WTC11 (cell line): Measurements from ENCODE around the gene DCK. TPM values are rescaled to one million over a fixed set of nuclear protein-coding genes. Genes with fewer than 3 reads are reported as not detected.

ENCODE experiments used
- AFF4 ChIP-seq: sonication (generic); formaldehyde crosslinking; IDR thresholded peaks from 2 replicates; pipeline ENCODE4 v1.8.1; 2023; ENCODE audit warnings: mild to moderate bottlenecking, missing genetic modification reagents, borderline replicate concordance
- ATF1 ChIP-seq: sonication (generic); formaldehyde crosslinking; IDR thresholded peaks from 2 replicates; pipeline ENCODE4 v1.8.1; 2023; ENCODE audit warnings: mild to moderate bottlenecking, moderate library complexity, missing genetic modification reagents
- ELF4 ChIP-seq: sonication (generic); formaldehyde crosslinking; IDR thresholded peaks from 2 replicates; pipeline ENCODE4 v1.8.1; 2022; ENCODE audit warnings: low read depth, mild to moderate bottlenecking, moderate library complexity, missing genetic modification reagents
- ERG ChIP-seq: fragments of 250-450 bp; sonication (Bioruptor Pico); IDR thresholded peaks from 2 replicates; pipeline ENCODE4 v1.8.0; 2021; ENCODE audit warnings: mild to moderate bottlenecking
- ETV6 ChIP-seq: sonication (generic); formaldehyde crosslinking; IDR thresholded peaks from 2 replicates; pipeline ENCODE4 v1.8.1; 2022; ENCODE audit warnings: mild to moderate bottlenecking, missing genetic modification reagents
- HMGA2 ChIP-seq: fragments of 250-450 bp; sonication (Bioruptor Pico); IDR thresholded peaks from 2 replicates; pipeline ENCODE4 v1.4.0; 2021; ENCODE audit warnings: mild to moderate bottlenecking, moderate library complexity
- MLX ChIP-seq: sonication (generic); formaldehyde crosslinking; IDR thresholded peaks from 2 replicates; pipeline ENCODE4 v1.8.1; 2023; ENCODE audit warnings: mild to moderate bottlenecking, missing genetic modification reagents, moderate library complexity
- MYBL2 ChIP-seq: sonication (generic); formaldehyde crosslinking; IDR thresholded peaks from 2 replicates; pipeline ENCODE4 v1.8.1; 2023; ENCODE audit warnings: mild to moderate bottlenecking, moderate library complexity, missing genetic modification reagents
- NR1H2 ChIP-seq: sonication (generic); formaldehyde crosslinking; IDR thresholded peaks from 2 replicates; pipeline ENCODE4 v1.9.0; 2021; ENCODE audit warnings: mild to moderate bottlenecking, moderate library complexity, missing genetic modification reagents
- OVOL2 ChIP-seq: fragments of 250-450 bp; sonication (Bioruptor Pico); IDR thresholded peaks from 2 replicates; pipeline ENCODE4 v1.9.0; 2021; ENCODE audit warnings: mild to moderate bottlenecking, borderline replicate concordance
- SOX15 ChIP-seq: fragments of 250-450 bp; sonication (Bioruptor Pico); IDR thresholded peaks from 2 replicates; pipeline ENCODE4 v1.9.0; 2021; ENCODE audit warnings: mild to moderate bottlenecking
- SP1 ChIP-seq: sonication (generic); formaldehyde crosslinking; conservative IDR thresholded peaks from 2 replicates; pipeline ENCODE4 v1.8.1; 2022; ENCODE audit warnings: missing genetic modification reagents
- ZNF263 ChIP-seq: sonication (generic); formaldehyde crosslinking; IDR thresholded peaks from 2 replicates; pipeline ENCODE4 v1.8.1; 2022; ENCODE audit warnings: low read depth, mild to moderate bottlenecking, moderate library complexity, missing genetic modification reagents
- ZNF396 ChIP-seq: fragments of 250-450 bp; sonication (Bioruptor Pico); IDR thresholded peaks from 2 replicates; pipeline ENCODE4 v1.8.0; 2021; ENCODE audit warnings: mild to moderate bottlenecking, moderate library complexity, borderline replicate concordance
- ZNF423 ChIP-seq: fragments of 250-450 bp; sonication (Bioruptor Pico); IDR thresholded peaks from 2 replicates; pipeline ENCODE4 v2.1.2; 2022; ENCODE audit warnings: mild to moderate bottlenecking, moderate library complexity
- total RNA-seq: library from RNA; stranded (reverse); gene quantifications from 3 replicates; pipeline ENCODE4 v1.2.3, GENCODE V29; 2021
- TF ChIP-seq, protein P1 (sequence below): fragments of 250-450 bp; sonication (Bioruptor Pico); IDR thresholded peaks from 2 replicates; pipeline ENCODE4 v1.9.0; 2021; ENCODE audit warnings: moderate library complexity, mild to moderate bottlenecking, inconsistent platforms, borderline replicate concordance
- TF ChIP-seq, protein P2 (sequence below): sonication (generic); formaldehyde crosslinking; IDR thresholded peaks from 2 replicates; pipeline ENCODE4 v1.8.0; 2023; ENCODE audit warnings: mild to moderate bottlenecking, missing genetic modification reagents
- TF ChIP-seq, protein P3 (sequence below): sonication (generic); formaldehyde crosslinking; IDR thresholded peaks from 2 replicates; pipeline ENCODE4 v1.8.0; 2022; ENCODE audit warnings: mild to moderate bottlenecking, missing genetic modification reagents
- TF ChIP-seq, protein P4 (sequence below): sonication (generic); formaldehyde crosslinking; conservative IDR thresholded peaks from 2 replicates; pipeline ENCODE4 v1.8.1; 2022; ENCODE audit warnings: mild to moderate bottlenecking, missing genetic modification reagents
- TF ChIP-seq, protein P5 (sequence below): sonication (generic); formaldehyde crosslinking; IDR thresholded peaks from 2 replicates; pipeline ENCODE4 v1.8.1; 2022; ENCODE audit warnings: low read depth, missing genetic modification reagents, borderline replicate concordance
- TF ChIP-seq, protein P6 (sequence below): sonication (generic); formaldehyde crosslinking; IDR thresholded peaks from 2 replicates; pipeline ENCODE4 v1.8.1; 2023; ENCODE audit warnings: mild to moderate bottlenecking, missing genetic modification reagents, moderate library complexity
- TF ChIP-seq, protein P7 (sequence below): sonication (generic); formaldehyde crosslinking; IDR thresholded peaks from 2 replicates; pipeline ENCODE4 v1.8.1; 2022; ENCODE audit warnings: missing genetic modification reagents, borderline replicate concordance

DCK gene
- total RNA-seq, 1 experiment from 2014 or later: 15.0 TPM

GRCh38 chr4:70993181-70994068 is at the start of gene DCK (continued):
- TF ChIP-seq SP1 (peak; percentile 76), ETV6 (CRISPR knock-in tag) (peak; percentile 71), ATF1 (CRISPR knock-in tag) (no peak), MLX (CRISPR knock-in tag) (no peak; the same call in 1 of the 2 replicates), ELF4 (peak; percentile 62; the same call in 1 of the 2 replicates), SOX15 (CRISPR knock-in tag) (no peak), ZNF263 (CRISPR knock-in tag) (no peak), HMGA2 (CRISPR knock-in tag) (no peak), ZNF423 (CRISPR knock-in tag) (no peak), ERG (CRISPR knock-in tag) (no peak), NR1H2 (CRISPR knock-in tag) (no peak), MYBL2 (CRISPR knock-in tag) (peak; percentile 77; the same call in 1 of the 2 replicates), OVOL2 (CRISPR knock-in tag) (no peak), AFF4 (CRISPR knock-in tag) (no peak; the same call in 1 of the 2 replicates), ZNF396 (no peak)
- TF ChIP-seq, protein P1, sequence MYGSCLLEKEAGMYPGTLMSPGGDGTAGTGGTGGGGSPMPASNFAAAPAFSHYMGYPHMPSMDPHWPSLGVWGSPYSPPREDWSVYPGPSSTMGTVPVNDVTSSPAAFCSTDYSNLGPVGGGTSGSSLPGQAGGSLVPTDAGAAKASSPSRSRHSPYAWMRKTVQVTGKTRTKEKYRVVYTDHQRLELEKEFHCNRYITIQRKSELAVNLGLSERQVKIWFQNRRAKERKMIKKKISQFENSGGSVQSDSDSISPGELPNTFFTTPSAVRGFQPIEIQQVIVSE (CRISPR knock-in tag): no peak
- TF ChIP-seq, protein P2, sequence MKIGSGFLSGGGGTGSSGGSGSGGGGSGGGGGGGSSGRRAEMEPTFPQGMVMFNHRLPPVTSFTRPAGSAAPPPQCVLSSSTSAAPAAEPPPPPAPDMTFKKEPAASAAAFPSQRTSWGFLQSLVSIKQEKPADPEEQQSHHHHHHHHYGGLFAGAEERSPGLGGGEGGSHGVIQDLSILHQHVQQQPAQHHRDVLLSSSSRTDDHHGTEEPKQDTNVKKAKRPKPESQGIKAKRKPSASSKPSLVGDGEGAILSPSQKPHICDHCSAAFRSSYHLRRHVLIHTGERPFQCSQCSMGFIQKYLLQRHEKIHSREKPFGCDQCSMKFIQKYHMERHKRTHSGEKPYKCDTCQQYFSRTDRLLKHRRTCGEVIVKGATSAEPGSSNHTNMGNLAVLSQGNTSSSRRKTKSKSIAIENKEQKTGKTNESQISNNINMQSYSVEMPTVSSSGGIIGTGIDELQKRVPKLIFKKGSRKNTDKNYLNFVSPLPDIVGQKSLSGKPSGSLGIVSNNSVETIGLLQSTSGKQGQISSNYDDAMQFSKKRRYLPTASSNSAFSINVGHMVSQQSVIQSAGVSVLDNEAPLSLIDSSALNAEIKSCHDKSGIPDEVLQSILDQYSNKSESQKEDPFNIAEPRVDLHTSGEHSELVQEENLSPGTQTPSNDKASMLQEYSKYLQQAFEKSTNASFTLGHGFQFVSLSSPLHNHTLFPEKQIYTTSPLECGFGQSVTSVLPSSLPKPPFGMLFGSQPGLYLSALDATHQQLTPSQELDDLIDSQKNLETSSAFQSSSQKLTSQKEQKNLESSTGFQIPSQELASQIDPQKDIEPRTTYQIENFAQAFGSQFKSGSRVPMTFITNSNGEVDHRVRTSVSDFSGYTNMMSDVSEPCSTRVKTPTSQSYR (CRISPR knock-in tag): 0 out of 2 replicates have a peak, but pooled peaks have one; percentile 10
- TF ChIP-seq, protein P3, sequence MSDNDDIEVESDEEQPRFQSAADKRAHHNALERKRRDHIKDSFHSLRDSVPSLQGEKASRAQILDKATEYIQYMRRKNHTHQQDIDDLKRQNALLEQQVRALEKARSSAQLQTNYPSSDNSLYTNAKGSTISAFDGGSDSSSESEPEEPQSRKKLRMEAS (CRISPR knock-in tag): peak; percentile 82
- TF ChIP-seq, protein P4, sequence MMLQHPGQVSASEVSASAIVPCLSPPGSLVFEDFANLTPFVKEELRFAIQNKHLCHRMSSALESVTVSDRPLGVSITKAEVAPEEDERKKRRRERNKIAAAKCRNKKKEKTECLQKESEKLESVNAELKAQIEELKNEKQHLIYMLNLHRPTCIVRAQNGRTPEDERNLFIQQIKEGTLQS (CRISPR knock-in tag): no peak
- TF ChIP-seq, protein P5, sequence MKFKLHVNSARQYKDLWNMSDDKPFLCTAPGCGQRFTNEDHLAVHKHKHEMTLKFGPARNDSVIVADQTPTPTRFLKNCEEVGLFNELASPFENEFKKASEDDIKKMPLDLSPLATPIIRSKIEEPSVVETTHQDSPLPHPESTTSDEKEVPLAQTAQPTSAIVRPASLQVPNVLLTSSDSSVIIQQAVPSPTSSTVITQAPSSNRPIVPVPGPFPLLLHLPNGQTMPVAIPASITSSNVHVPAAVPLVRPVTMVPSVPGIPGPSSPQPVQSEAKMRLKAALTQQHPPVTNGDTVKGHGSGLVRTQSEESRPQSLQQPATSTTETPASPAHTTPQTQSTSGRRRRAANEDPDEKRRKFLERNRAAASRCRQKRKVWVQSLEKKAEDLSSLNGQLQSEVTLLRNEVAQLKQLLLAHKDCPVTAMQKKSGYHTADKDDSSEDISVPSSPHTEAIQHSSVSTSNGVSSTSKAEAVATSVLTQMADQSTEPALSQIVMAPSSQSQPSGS (CRISPR knock-in tag): no peak
- TF ChIP-seq, protein P6, sequence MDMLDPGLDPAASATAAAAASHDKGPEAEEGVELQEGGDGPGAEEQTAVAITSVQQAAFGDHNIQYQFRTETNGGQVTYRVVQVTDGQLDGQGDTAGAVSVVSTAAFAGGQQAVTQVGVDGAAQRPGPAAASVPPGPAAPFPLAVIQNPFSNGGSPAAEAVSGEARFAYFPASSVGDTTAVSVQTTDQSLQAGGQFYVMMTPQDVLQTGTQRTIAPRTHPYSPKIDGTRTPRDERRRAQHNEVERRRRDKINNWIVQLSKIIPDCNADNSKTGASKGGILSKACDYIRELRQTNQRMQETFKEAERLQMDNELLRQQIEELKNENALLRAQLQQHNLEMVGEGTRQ (CRISPR knock-in tag): peak; percentile 99
- TF ChIP-seq, protein P7, sequence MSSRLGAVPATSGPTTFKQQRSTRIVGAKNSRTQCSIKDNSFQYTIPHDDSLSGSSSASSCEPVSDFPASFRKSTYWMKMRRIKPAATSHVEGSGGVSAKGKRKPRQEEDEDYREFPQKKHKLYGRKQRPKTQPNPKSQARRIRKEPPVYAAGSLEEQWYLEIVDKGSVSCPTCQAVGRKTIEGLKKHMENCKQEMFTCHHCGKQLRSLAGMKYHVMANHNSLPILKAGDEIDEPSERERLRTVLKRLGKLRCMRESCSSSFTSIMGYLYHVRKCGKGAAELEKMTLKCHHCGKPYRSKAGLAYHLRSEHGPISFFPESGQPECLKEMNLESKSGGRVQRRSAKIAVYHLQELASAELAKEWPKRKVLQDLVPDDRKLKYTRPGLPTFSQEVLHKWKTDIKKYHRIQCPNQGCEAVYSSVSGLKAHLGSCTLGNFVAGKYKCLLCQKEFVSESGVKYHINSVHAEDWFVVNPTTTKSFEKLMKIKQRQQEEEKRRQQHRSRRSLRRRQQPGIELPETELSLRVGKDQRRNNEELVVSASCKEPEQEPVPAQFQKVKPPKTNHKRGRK (CRISPR knock-in tag): no peak
